Stimulated activated naive CD4-positive, alpha-beta T cell (primary cell): ENCODE results near the gene ZDHHC5.

Experiments used
- DNase-seq, 6 experiments: peaks; one replicate each; lab custom pipeline; 2025; lab: John Stamatoyannopoulos, UW

Gene ZDHHC5

GRCh38 chr11:57644748-57645688 lies 22.9 kb upstream of the ZDHHC5 start:
- peak; percentile 72 to 91 (median 80) for DNase-seq

- DNase-seq, result no peak
These were observed 22.2 kb upstream of the ZDHHC5 start for GRCh38 chr11:57645689-57646085.

GRCh38 chr11:57646194-57646798 lies 21.6 kb upstream of the ZDHHC5 start:
- DNase-seq, result peak in 1 of 6 experiments; percentile 21

- DNase-seq, result peak in 1 of 6 experiments; percentile 31
These were observed 21.1 kb upstream of the ZDHHC5 start for GRCh38 chr11:57646799-57647303.

- peak in 1 of 6 experiments; percentile 13 for DNase-seq
These were observed 20.5 kb upstream of the ZDHHC5 start for GRCh38 chr11:57647372-57647771.

GRCh38 chr11:57647960-57648800 lies 19.7 kb upstream of the ZDHHC5 start:
- DNase-seq, result peak in 1 of 6 experiments; percentile 31

- peak in 3 of 6 experiments; percentile 38 to 50 (median 39) for DNase-seq
These were observed 18.8 kb upstream of the ZDHHC5 start for GRCh38 chr11:57648801-57649735.

- peak; percentile 72 to 85 (median 78) for DNase-seq
These were observed 17.8 kb upstream of the ZDHHC5 start, which contains the start of gene YPEL4 for GRCh38 chr11:57649826-57650738. Gene YPEL4 (minus strand): TSS chr11:57649912. CDS start chr11:57647107, 2,805 bp downstream.

- DNase-seq, result no peak
These were observed 17.2 kb upstream of the ZDHHC5 start for GRCh38 chr11:57650739-57651090.

GRCh38 chr11:57651408-57651807 lies 16.5 kb upstream of the ZDHHC5 start:
- no peak for DNase-seq

GRCh38 chr11:57652230-57652629 lies 15.7 kb upstream of the ZDHHC5 start:
- peak in 4 of 6 experiments; percentile 14 to 38 (median 30) for DNase-seq

GRCh38 chr11:57652662-57653061 lies 15.3 kb upstream of the ZDHHC5 start:
- no peak for DNase-seq

GRCh38 chr11:57653163-57653562 lies 14.8 kb upstream of the ZDHHC5 start:
- no peak for DNase-seq

GRCh38 chr11:57656885-57657193 lies 11.1 kb upstream of the ZDHHC5 start:
- no peak for DNase-seq

GRCh38 chr11:57657194-57658022 lies 10.5 kb upstream of the ZDHHC5 start, which contains the start of gene CLP1:
Gene CLP1 (plus strand): TSS chr11:57657762. CDS start chr11:57659477, 1,715 bp downstream.
- peak; percentile 96 to 99 (median 97) for DNase-seq

GRCh38 chr11:57658023-57658361 lies 9.9 kb upstream of the ZDHHC5 start:
- DNase-seq, result peak in 1 of 6 experiments; percentile 30

- no peak for DNase-seq
These were observed 8.2 kb upstream of the ZDHHC5 start for GRCh38 chr11:57659669-57660068.

- DNase-seq, result peak in 1 of 6 experiments; percentile 3
These were observed 5.0 kb upstream of the ZDHHC5 start for GRCh38 chr11:57662893-57663292.

GRCh38 chr11:57663975-57664374 lies 3.9 kb upstream of the ZDHHC5 start:
- no peak for DNase-seq
